ENCODE measurements around the gene UFSP2. TPM values are rescaled to one million over a fixed set of nuclear protein-coding genes. Genes with fewer than 3 reads are reported as not detected.

UFSP2 gene
- total RNA-seq, 1 donor from 2014 or later = 40.0 TPM

DNA sequence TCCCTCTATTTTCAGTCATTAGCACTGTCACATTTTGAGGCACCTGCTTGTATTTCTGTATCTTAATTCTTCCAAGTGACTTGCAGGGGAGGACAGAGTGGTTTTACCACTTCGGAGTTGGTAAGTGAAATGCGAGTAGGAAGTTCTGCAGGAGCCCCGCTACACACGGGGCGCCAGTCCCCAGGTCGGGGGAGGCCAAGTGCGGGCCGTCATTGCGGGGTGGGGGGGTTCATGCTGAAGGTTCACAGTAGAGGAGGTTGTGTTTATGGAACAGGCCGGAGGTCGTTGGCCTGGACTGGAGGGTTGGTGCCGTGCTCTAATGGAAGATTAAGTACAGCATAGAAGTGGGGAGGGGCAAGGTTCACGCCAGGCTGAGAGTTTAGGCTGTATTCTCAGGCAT lies 74.1 kb downstream of the UFSP2 start:
- no peak for DNase-seq

Other genes starting within 250 kb of the UFSP2 start
- 26.2 and 41.8 TPM in 2 replicates for gene CFAP97, start 222.0 kb downstream of the UFSP2 start, total RNA-seq
- 61.8 and 73.2 TPM in 2 replicates for gene SNX25, start 216.4 kb downstream of the UFSP2 start, total RNA-seq
- gene LRP2BP, start 30.0 kb downstream of the UFSP2 start, total RNA-seq = 0.34 and 0.93 TPM in 2 replicates
- gene ANKRD37, start 29.1 kb downstream of the UFSP2 start, total RNA-seq = 7.1 and 9.4 TPM in 2 replicates
- gene CCDC110, start 45.8 kb upstream of the UFSP2 start, total RNA-seq = 0.42 and 0.68 TPM in 2 replicates
- gene PDLIM3, start 109.5 kb upstream of the UFSP2 start, total RNA-seq = 41.0 and 113 TPM in 2 replicates

Measured in dermis blood vessel endothelial cell (primary cell).